GM19455 (cell line): ENCODE data around the gene ABCB10.
"Not testable (repeated sequence)": the region's sequence is repeated elsewhere in the genome, so short reads cannot be mapped to it uniquely, and the experiment has no call there.

Experiments used
- ATAC-seq: cut with Tn5 transposase; IDR thresholded peaks from one replicate; pipeline ENCODE4 v1.9.1; 2021; ENCODE audit not compliant: unreplicated experiment

ABCB10 gene

GRCh38 chr1:229558460-229559335, at the start of gene ABCB10:
Gene ABCB10 (minus strand): TSS chr1:229558707. CDS start chr1:229558652, 55 bp downstream.
- ATAC-seq, result peak; percentile 80

- ATAC-seq, result no peak
Measured at GRCh38 chr1:229607370-229607769, 48.9 kb upstream of the ABCB10 start.

GRCh38 chr1:229603371-229604005, 45.0 kb upstream of the ABCB10 start:
- ATAC-seq, result no peak

DNA sequence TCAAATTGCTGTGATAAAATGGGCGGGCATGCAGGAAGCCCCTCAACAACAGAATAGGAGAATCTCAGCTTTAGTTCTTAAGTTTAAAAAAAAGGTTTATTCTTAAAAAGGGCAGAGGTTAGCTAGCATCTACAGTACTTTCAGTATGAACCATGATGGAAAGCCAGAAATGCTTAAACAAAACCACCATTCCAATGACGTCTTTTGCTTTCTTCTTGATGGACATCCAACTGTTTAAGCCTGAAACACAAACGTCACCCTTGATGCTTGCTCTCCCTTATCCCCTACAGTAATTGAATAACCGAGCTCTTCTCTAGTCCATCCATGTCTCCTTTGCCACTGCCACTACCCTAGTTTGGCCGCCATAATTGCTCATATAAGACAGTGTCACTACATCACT, 41.7 kb upstream of the ABCB10 start:
- ATAC-seq, result no peak

- no peak for ATAC-seq
Measured at GRCh38 chr1:229599218-229599954, 40.9 kb upstream of the ABCB10 start.

GRCh38 chr1:229597877-229598276, 39.4 kb upstream of the ABCB10 start:
- ATAC-seq, result no peak

- no peak for ATAC-seq
Measured at GRCh38 chr1:229596925-229597699, 38.6 kb upstream of the ABCB10 start.

GRCh38 chr1:229595876-229596275, 37.4 kb upstream of the ABCB10 start:
- ATAC-seq, result not testable (repeated sequence)

DNA sequence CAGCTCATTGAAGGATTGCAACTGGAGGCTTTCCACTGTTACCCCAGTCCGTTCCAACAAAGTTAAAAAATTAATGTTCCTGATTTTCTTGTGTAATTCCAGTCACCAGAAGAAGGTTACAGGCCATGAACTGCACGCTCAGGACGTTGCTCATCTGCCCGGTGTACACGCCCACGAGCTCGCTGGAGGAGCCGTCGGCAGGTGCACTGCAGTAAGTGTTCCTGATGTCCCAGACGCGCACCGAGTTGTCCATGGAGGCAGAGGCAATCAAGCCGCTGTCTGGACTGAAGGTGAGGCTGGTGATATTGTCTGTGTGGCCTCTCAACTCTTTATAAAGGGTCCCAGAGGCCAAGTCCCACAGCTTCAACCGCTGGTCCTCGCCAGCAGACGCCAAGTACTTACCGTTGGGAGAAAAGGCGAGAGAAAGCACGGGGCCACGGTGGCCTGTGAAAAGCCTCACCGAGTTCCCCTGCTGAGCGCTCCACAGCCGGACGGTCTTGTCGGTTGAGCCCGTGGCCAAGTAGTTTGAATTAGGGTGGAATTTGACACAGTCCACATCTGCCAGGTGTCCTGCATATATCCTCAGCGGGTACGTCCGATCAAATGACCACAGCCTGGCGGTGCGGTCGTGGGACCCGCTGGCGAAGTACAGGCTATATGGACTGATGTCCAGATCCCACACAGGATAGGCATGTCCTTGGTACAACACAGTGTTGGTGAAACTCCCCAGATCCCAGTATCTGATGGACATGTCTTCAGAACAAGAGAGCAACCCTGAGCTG, 35.9 kb upstream of the ABCB10 start:
- ATAC-seq, result no peak

GRCh38 chr1:229593800-229594199, 35.3 kb upstream of the ABCB10 start:
- no peak for ATAC-seq

DNA sequence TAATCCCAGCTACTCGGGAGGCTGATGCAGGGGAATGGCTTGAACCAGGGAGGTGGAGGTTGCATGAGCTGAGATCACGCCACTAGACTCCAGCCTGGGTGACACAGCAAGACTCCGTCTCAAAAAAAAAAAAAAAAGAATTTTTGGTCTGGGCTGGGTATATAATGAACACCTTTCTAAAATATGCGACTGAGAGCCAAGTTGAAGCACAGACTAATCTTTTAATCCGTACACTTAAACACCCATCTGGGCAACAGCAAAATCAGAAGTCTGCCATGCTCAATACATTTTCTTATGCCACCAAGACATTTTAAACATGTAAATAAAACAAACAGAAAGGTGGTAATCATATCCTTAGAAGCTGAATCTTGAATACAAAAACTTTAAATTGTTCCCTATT, 31.6 kb upstream of the ABCB10 start:
- ATAC-seq, result no peak

- no peak for ATAC-seq
Measured at GRCh38 chr1:229585338-229585737, 26.8 kb upstream of the ABCB10 start.

- ATAC-seq, result no peak
Measured at GRCh38 chr1:229582715-229583114, 24.2 kb upstream of the ABCB10 start.

DNA sequence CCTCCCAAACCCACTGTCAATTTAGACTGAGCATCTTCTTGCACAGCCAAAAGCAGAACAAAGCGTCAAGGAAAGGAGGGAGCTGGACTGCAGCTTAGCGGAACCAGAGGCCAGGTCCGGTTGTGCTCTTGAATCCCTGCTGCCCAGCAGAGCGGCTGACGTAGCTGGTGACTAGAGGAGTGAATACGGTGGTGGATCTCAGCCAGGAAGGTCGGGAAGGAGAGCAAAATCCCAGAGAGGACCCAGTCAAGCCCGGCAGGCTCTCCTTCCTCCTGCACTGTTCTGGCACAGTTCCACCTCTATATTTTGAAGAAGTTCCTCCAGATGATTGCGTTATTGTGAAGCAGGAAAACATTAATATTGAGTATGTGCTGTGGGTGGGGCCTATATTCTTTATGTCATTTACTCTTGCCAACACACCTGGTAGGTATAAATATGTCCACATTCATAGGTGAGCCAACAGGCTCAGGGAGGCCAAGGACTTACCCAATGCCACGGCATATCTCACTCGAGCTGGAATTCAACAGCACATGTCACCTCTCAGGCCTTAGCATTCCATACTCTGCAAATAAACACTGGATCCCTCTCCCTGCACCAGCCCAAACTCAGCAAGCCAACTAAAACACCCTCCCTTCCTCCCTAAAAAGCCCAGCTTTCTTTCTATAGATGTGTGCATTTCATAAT, 23.6 kb upstream of the ABCB10 start:
- no peak for ATAC-seq

GRCh38 chr1:229581485-229581884, 23.0 kb upstream of the ABCB10 start:
- ATAC-seq, result no peak

DNA sequence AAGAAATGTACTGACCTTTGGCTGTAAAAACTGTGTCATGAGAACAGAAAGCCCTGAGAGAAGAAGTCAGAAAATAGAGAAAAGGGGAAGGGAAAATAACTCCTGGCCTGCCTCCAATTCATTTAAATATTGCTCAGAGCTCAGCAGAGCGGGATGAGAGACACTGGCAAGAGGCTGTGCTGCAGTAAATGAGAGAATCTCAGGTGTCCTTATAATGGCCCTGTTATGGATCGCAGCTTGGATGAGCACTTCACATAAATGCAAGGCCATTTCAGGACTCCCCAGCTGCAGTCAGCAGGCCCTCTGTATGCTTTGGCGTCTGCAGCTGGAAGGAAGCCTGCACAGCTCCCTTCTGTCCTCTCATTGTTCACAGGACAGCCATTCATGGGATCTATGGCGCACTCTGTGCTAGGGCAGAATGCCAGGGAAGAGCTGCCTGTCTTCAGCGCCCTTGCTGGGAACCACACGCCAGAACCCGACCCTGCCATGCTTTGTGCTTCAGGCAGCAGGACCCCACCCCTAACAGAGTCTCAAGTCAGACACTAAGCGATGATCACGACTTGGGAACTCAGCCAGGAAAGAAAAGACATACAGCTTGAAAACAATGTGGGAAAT, 20.7 kb upstream of the ABCB10 start:
- ATAC-seq, result no peak

GRCh38 chr1:229578168-229579058, 19.9 kb upstream of the ABCB10 start:
- no peak for ATAC-seq
